Neuronal stem cell (in vitro differentiated cells): ENCODE results near the gene PARPBP.

Source experiments
- DNase-seq: peaks from one replicate; pipeline ENCODE4 v3.0.0-alpha.2; 2013; ENCODE audit warnings: low spot score
- H2AFZ ChIP-seq: one replicate; pipeline ENCODE4 v1.6.1; 2013; ENCODE audit warnings: mild to moderate bottlenecking, low read length, inconsistent platforms
- H2AK5ac ChIP-seq: 2 replicates; pipeline ENCODE4 v1.6.1; 2013; ENCODE audit warnings: low read depth, mild to moderate bottlenecking, inconsistent platforms, low read length, moderate library complexity, mixed read lengths
- H2BK120ac ChIP-seq: 2 replicates; pipeline ENCODE4 v1.6.1; 2013; ENCODE audit warnings: low read depth, mild to moderate bottlenecking, inconsistent platforms, low read length, moderate library complexity, mixed read lengths
- H2BK12ac ChIP-seq: one replicate; pipeline ENCODE4 v1.6.1; 2013; ENCODE audit warnings: low read length, inconsistent platforms
- H2BK15ac ChIP-seq: 2 replicates; pipeline ENCODE4 v1.6.1; 2013; ENCODE audit warnings: mild to moderate bottlenecking, low read length, inconsistent platforms, mixed read lengths
- H2BK5ac ChIP-seq: one replicate; pipeline ENCODE4 v1.6.1; 2013; ENCODE audit warnings: inconsistent platforms, mild to moderate bottlenecking, low read length, moderate library complexity
- H3K14ac ChIP-seq: one replicate; pipeline ENCODE4 v1.6.1; 2013; ENCODE audit warnings: low read length, inconsistent platforms
- H3K18ac ChIP-seq: 2 replicates; pipeline ENCODE4 v1.6.1; 2013; ENCODE audit warnings: low read length, inconsistent platforms
- H3K23ac ChIP-seq: 2 replicates; pipeline ENCODE4 v1.6.1; 2013; ENCODE audit warnings: low read depth, mild to moderate bottlenecking, mixed read lengths, low read length, inconsistent platforms; ENCODE audit not compliant: poor library complexity
- H3K27ac ChIP-seq: replicated peaks from 3 replicates; pipeline ENCODE4 v1.5.1; 2013; ENCODE audit warnings: low read length, inconsistent platforms
- H3K27me3 ChIP-seq, 3 experiments: 2 replicates each; pipeline ENCODE4 v1.6.1; 2013; ENCODE audit warnings: low read length in 3 of 3, mild to moderate bottlenecking in 2 of 3, inconsistent platforms in 1 of 3, low read depth in 1 of 3, mixed read lengths in 1 of 3, moderate library complexity in 1 of 3; ENCODE audit not compliant: control insufficient read depth in 3 of 3, insufficient read depth in 3 of 3
- H3K36me3 ChIP-seq, 2 donors: replicated peaks in 1 of 2; 2 replicates each; pipeline ENCODE4 v1.6.1; 2013; ENCODE audit warnings: low read length in 2 of 2; ENCODE audit not compliant: control insufficient read depth in 2 of 2, insufficient read depth in 2 of 2
- H3K4ac ChIP-seq: 2 replicates; pipeline ENCODE4 v1.6.1; 2013; ENCODE audit warnings: inconsistent platforms, mild to moderate bottlenecking, low read length, moderate library complexity
- H3K4me1 ChIP-seq, 2 donors: 1 replicate in 1 of 2; 2 replicates in 1 of 2; pipeline ENCODE4 v1.6.1; 2013; ENCODE audit warnings: low read length in 2 of 2, low read depth in 1 of 2; ENCODE audit not compliant: control insufficient read depth in 2 of 2, insufficient read depth in 1 of 2
- H3K4me2 ChIP-seq: one replicate; pipeline ENCODE4 v1.6.1; 2013; ENCODE audit warnings: mild to moderate bottlenecking, low read length, inconsistent platforms; ENCODE audit not compliant: insufficient read depth, poor library complexity, severe bottlenecking
- H3K4me3 ChIP-seq, 2 donors: 2 replicates each; pipeline ENCODE4 v1.5.1; 2013; ENCODE audit warnings: low read length in 2 of 2, mild to moderate bottlenecking in 2 of 2, inconsistent platforms in 1 of 2, moderate library complexity in 1 of 2
- H3K79me1 ChIP-seq: one replicate; pipeline ENCODE4 v1.6.1; 2013; ENCODE audit warnings: low read depth, mild to moderate bottlenecking, inconsistent platforms, low read length, moderate library complexity
- H3K9ac ChIP-seq: one replicate; pipeline ENCODE4 v1.6.1; 2013; ENCODE audit warnings: mild to moderate bottlenecking, low read depth, low read length, inconsistent platforms; ENCODE audit not compliant: poor library complexity
- H3K9me3 ChIP-seq, 2 donors: replicated peaks in 1 of 2; 2 replicates each; pipeline versions ENCODE3 to v1.6.1; 2013; ENCODE audit warnings: low read length in 2 of 2, mild to moderate bottlenecking in 2 of 2, inconsistent platforms in 1 of 2, low read depth in 1 of 2, mixed read lengths in 1 of 2, moderate library complexity in 1 of 2; ENCODE audit not compliant: control insufficient read depth in 2 of 2, insufficient read depth in 1 of 2
- H4K8ac ChIP-seq: one replicate; pipeline ENCODE4 v1.6.1; 2013; ENCODE audit warnings: low read depth, mild to moderate bottlenecking, inconsistent platforms, low read length, moderate library complexity
- H4K91ac ChIP-seq: one replicate; pipeline ENCODE4 v1.6.1; 2013; ENCODE audit warnings: low read length, low read depth, mild to moderate bottlenecking, inconsistent platforms; ENCODE audit not compliant: poor library complexity
- WGBS, 2 donors: extraction: QIAGEN DNeasy Blood & Tissue Kit; methylation state at CpG; one replicate each; pipeline ENCODE4 v1.1.7; 2013; ENCODE audit warnings: missing lambda C conversion rate in 2 of 2, mixed read lengths in 1 of 2; ENCODE audit not compliant: insufficient read length in 2 of 2, insufficient replicate concordance in 1 of 2; ENCODE audit errors: extremely low coverage in 2 of 2; 5-methylcytosine and 5-hydroxymethylcytosine counted together

PARPBP gene

GRCh38 chr12:102172436-102172835 is 52.5 kb downstream of the PARPBP start:
- H3K9me3 ChIP-seq: no peaks in the 10 kb centered on the region
- H3K9ac ChIP-seq: no peak overlapping the region
- no peak overlapping the region for H4K8ac ChIP-seq
- no peaks in the 10 kb centered on the region for H3K27me3 ChIP-seq
- no peak overlapping the region for H3K4me2 ChIP-seq
- no peak overlapping the region for H3K18ac ChIP-seq
- no peak overlapping the region for H4K91ac ChIP-seq
- H3K36me3 ChIP-seq: peaks cover 3 to 20% of the 10 kb centered on the region in 2 donors
- no peak overlapping the region for H2AFZ ChIP-seq
- H2BK120ac ChIP-seq: no peak overlapping the region
- no peak overlapping the region for H3K23ac ChIP-seq
- no peak for DNase-seq
- no peak overlapping the region for H2BK15ac ChIP-seq
- no peak overlapping the region for H3K4ac ChIP-seq
- no peak overlapping the region for H2BK12ac ChIP-seq
- H3K4me3 ChIP-seq: no peak overlapping the region
- H3K14ac ChIP-seq: no peak overlapping the region
- H2AK5ac ChIP-seq: no peak overlapping the region
- H2BK5ac ChIP-seq: no peak overlapping the region
- no peaks in the 10 kb centered on the region for H3K4me1 ChIP-seq
- H3K27ac ChIP-seq: no peak overlapping the region
- peaks cover 2% of the 10 kb centered on the region for H3K79me1 ChIP-seq

GRCh38 chr12:102174117-102174516 is 54.1 kb downstream of the PARPBP start:
- Histone ChIP-seq H3K36me3 (peaks cover 3 to 22% of the 10 kb centered on the region in 2 donors), H2BK12ac (no peak overlapping the region), H3K14ac (no peak overlapping the region), H3K4me3 (no peak overlapping the region), H3K9me3 (no peaks in the 10 kb centered on the region), H3K79me1 (peaks cover 2% of the 10 kb centered on the region), H4K8ac (no peak overlapping the region), H2BK5ac (no peak overlapping the region), H2BK15ac (no peak overlapping the region), H3K18ac (no peak overlapping the region), H3K4me2 (no peak overlapping the region), H3K4ac (no peak overlapping the region), H3K23ac (no peak overlapping the region), H4K91ac (no peak overlapping the region), H2BK120ac (no peak overlapping the region), H2AK5ac (no peak overlapping the region), H3K4me1 (no peaks in the 10 kb centered on the region), H3K9ac (no peak overlapping the region), H3K27ac (no peak overlapping the region), H2AFZ (no peak overlapping the region), H3K27me3 (no peaks in the 10 kb centered on the region)
- no CpG with 5 or more reads among the region's 2 CpGs for WGBS, 2 donors
- DNase-seq: no peak

GRCh38 chr12:102174761-102175160 is 54.8 kb downstream of the PARPBP start:
- Histone ChIP-seq H3K36me3 (peaks cover 3 to 22% of the 10 kb centered on the region in 2 donors), H3K9me3 (no peaks in the 10 kb centered on the region)
- no CpG with 5 or more reads among the region's 2 CpGs for WGBS, 2 donors

GRCh38 chr12:102182635-102183034 is 62.7 kb downstream of the PARPBP start:
- Histone ChIP-seq H3K4me3 (no peak overlapping the region), H3K9ac (no peak overlapping the region), H2BK12ac (no peak overlapping the region), H3K4me2 (no peak overlapping the region), H3K23ac (no peak overlapping the region), H2BK120ac (no peak overlapping the region), H3K18ac (no peak overlapping the region), H2AK5ac (no peak overlapping the region), H3K79me1 (no peaks in the 10 kb centered on the region), H3K27ac (no peak overlapping the region), H4K8ac (no peak overlapping the region), H3K36me3 (peaks cover 0 to 3% of the 10 kb centered on the region in 2 donors), H3K4ac (no peak overlapping the region), H3K14ac (no peak overlapping the region), H2AFZ (no peak overlapping the region), H4K91ac (no peak overlapping the region), H2BK5ac (no peak overlapping the region), H2BK15ac (no peak overlapping the region), H3K4me1 (no peaks in the 10 kb centered on the region), H3K27me3 (no peaks in the 10 kb centered on the region), H3K9me3 (no peaks in the 10 kb centered on the region)
- no CpG with 5 or more reads among the region's 2 CpGs for WGBS, 2 donors
- DNase-seq: no peak

More at GRCh38 chr12:102174761-102175160, 54.8 kb downstream of the PARPBP start:
- no peak overlapping the region for H3K27ac ChIP-seq
- H3K4me2 ChIP-seq: no peak overlapping the region
- H3K23ac ChIP-seq: no peak overlapping the region
- no peaks in the 10 kb centered on the region for H3K27me3 ChIP-seq
- no peak overlapping the region for H3K4ac ChIP-seq
- peaks cover 2% of the 10 kb centered on the region for H3K79me1 ChIP-seq
- H2AK5ac ChIP-seq: no peak overlapping the region
- no peaks in the 10 kb centered on the region for H3K4me1 ChIP-seq
- no peak overlapping the region for H2BK120ac ChIP-seq
- no peak overlapping the region for H4K91ac ChIP-seq
- H2BK12ac ChIP-seq: no peak overlapping the region
- H3K9ac ChIP-seq: no peak overlapping the region
- no peak overlapping the region for H2AFZ ChIP-seq
- H2BK15ac ChIP-seq: no peak overlapping the region
- no peak for DNase-seq
- no peak overlapping the region for H2BK5ac ChIP-seq
- no peak overlapping the region for H3K4me3 ChIP-seq
- H4K8ac ChIP-seq: no peak overlapping the region
- H3K14ac ChIP-seq: no peak overlapping the region
- no peak overlapping the region for H3K18ac ChIP-seq
